BE2C (cell line): Measurements from ENCODE around the gene CLDN7.

Experiments used
- DNase-seq: peaks from one replicate; pipeline ENCODE4 v3.0.0-alpha.2; 2020
- H3K27me3 ChIP-seq: fragments of 250-450 bp; sonication (Bioruptor Pico); 2 replicates; pipeline ENCODE4 v1.5.1; 2020; ENCODE audit warnings: mild to moderate bottlenecking
- H3K36me3 ChIP-seq: fragments of 250-450 bp; sonication (Bioruptor Pico); 2 replicates; pipeline ENCODE4 v1.5.1; 2020; ENCODE audit warnings: mild to moderate bottlenecking
- H3K4me1 ChIP-seq: fragments of 250-450 bp; sonication (Bioruptor Pico); 2 replicates; pipeline ENCODE4 v1.5.1; 2020
- H3K4me3 ChIP-seq: 2 replicates; pipeline ENCODE4 v1.5.1; 2011; ENCODE audit warnings: low read depth, low read length
- H3K9me3 ChIP-seq: fragments of 250-450 bp; sonication (Bioruptor Pico); 2 replicates; pipeline ENCODE4 v1.5.1; 2020
- TF ChIP-seq, protein P1 (sequence below): IDR thresholded peaks from 2 replicates; pipeline ENCODE4 v1.5.1; 2012; ENCODE audit warnings: mild to moderate bottlenecking, low read depth, low read length

Gene CLDN7

DNA sequence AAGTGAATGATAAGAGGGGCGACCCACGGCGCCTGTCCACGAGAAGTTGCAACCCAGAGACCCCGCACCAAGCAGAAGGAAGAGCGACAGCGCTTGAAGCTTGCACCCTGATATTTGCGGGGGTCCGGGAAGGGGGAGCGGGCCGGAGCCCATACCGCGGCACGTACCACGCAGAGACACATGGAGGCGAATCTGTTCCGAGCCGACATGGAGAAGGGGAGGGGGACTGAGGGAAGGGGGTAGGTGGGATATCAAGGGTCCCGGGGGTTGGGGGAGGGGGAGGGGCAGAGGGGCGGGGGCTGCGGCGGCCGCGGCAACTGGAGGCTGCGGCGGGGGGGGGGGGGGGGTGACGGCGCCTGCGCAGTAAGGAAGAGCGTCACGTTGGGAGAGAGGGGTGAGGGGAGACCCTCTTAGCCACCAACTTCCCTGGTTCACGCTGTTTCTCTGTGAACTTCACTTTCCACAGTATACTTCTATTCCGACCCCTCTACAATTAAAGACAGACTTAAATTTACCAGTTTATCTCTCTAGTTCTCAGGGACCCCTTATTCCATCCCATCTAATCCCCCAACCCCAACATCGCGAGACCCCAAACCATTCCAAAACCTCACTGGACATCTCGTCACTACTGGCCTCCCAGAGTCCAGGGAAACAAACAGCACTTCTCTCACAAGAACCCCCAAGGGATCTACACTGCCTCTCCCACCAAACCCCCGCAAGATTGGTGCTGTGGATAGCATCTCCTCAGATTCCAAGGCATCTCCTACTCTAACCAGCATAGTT is 50.6 kb downstream of the CLDN7 start:
- peak overlapping the region; percentile 45 for H3K4me3 ChIP-seq
- H3K4me1 ChIP-seq = peaks cover 8% of the 10 kb centered on the region; the same call in 1 of the 2 replicates
- TF ChIP-seq, protein P1, sequence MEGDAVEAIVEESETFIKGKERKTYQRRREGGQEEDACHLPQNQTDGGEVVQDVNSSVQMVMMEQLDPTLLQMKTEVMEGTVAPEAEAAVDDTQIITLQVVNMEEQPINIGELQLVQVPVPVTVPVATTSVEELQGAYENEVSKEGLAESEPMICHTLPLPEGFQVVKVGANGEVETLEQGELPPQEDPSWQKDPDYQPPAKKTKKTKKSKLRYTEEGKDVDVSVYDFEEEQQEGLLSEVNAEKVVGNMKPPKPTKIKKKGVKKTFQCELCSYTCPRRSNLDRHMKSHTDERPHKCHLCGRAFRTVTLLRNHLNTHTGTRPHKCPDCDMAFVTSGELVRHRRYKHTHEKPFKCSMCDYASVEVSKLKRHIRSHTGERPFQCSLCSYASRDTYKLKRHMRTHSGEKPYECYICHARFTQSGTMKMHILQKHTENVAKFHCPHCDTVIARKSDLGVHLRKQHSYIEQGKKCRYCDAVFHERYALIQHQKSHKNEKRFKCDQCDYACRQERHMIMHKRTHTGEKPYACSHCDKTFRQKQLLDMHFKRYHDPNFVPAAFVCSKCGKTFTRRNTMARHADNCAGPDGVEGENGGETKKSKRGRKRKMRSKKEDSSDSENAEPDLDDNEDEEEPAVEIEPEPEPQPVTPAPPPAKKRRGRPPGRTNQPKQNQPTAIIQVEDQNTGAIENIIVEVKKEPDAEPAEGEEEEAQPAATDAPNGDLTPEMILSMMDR = no peak

More for the DNA sequence above, 50.6 kb downstream of the CLDN7 start:
- DNase-seq = no peak
- no peaks in the 10 kb centered on the region for H3K36me3 ChIP-seq
- H3K9me3 ChIP-seq = no peaks in the 10 kb centered on the region
- H3K27me3 ChIP-seq = no peaks in the 10 kb centered on the region
